ENCODE measurements around the gene SLC26A6.

GRCh38 chr3:48594417-48595049 lies 40.7 kb downstream of the SLC26A6 start:
- no peak for TF ChIP-seq CTCF (IDR thresholded peaks at IDR 0.05)
- TF ChIP-seq POLR2A (IDR thresholded peaks at IDR 0.05), result no peak
